GM15510 (cell line): ENCODE measurements around the gene AWAT2.

Experiments used
- POLR2A ChIP-seq: IDR thresholded peaks from 3 replicates; pipeline ENCODE4 v1.6.1; 2011; ENCODE audit warnings: borderline replicate concordance; ENCODE audit not compliant: insufficient read length; ENCODE audit errors: extremely low read depth

AWAT2 gene

DNA sequence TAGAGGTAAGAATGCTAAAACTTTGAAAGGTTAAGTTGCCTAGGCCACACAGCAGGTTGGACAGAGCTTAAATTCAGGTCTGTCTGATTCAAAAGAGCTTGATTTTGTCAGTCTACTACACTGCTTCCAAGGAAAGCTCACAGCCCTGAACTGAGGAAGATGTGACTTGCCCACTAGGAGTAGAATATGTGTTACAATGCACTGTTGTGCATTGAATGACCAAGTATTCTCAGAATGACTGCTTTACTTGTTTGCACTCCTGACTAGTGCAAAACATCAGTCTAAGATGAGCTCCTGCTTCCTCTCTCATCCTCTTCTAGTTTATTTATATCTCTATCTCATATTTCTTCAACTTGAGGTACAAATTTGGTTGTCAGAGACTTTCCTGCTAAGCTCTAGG lies 56.2 kb downstream of the AWAT2 start:
- TF ChIP-seq POLR2A: no peak

DNA sequence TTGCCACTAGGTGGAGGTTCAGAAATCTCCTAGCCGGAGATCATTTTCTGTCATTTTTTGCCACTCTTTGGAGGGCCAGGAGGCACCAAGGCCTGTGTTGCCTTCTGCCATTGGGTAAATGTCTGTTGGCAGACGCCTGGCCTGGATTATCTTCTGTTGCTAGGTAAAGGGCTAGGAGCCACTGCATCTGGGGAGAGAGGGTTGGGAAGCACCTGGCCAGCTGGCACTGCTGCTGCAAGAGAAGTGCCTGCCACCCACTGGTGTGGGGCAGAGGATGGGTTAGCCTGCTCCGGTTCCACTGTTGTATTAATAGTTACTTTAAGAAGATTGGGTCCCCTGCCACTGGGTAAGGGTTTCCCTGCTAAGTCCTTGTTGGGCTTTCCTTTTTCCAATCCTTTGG lies 58.1 kb downstream of the AWAT2 start:
- no peak for TF ChIP-seq POLR2A
